Measurements from ENCODE around the gene RGPD5.
"Not testable (repeated sequence)": the region's sequence is repeated elsewhere in the genome, so short reads cannot be mapped to it uniquely, and the experiment has no call there.

Gene RGPD5

DNA sequence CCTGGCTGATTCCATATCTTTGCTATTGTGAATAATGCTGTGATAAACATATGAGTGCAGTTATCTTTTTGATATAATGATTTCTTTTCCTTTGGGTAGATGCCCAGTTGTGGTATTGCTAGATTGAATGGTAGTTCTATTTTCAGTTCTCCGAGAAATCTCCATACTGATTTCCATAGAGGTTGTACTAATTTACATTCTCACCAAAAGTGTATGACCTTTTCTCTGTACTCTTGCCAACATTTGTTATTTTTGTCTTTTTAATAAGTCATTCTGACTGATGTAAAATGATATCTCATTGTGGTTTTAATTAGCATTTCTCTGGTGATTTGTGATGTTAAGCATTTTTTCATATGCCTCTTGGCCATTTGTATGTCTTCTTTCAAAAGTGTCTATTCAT is 88.0 kb downstream of the RGPD5 start:
- not testable (repeated sequence) for DNase-seq; H2BK15ac ChIP-seq (ENCODE audit: low read depth, poor library complexity, severe bottlenecking); H3K27me3 ChIP-seq (ENCODE audit: control insufficient read depth in 1 of 2, insufficient read depth in 1 of 2, low read length in 2 of 2); H2BK5ac ChIP-seq (ENCODE audit: low read depth, low read length, poor library complexity, severe bottlenecking); H3K23ac ChIP-seq (ENCODE audit: low read length in 2 of 2); H3K18ac ChIP-seq (ENCODE audit: low read depth in 1 of 2, low read length in 2 of 2); H3K79me1 ChIP-seq (replicated peaks; ENCODE audit: low read length, poor library complexity, severe bottlenecking); H2AK5ac ChIP-seq (ENCODE audit: low read length, severe bottlenecking); H2BK120ac ChIP-seq (ENCODE audit: low read depth, low read length); H3K36me3 ChIP-seq (ENCODE audit: control insufficient read depth in 1 of 2, insufficient read depth in 2 of 2, low read depth in 1 of 2, low read length in 2 of 2); H3K4me3 ChIP-seq (ENCODE audit: insufficient read depth in 1 of 2, low read depth in 1 of 2, low read length in 2 of 2); H2BK12ac ChIP-seq (ENCODE audit: low read length in 2 of 2); H3K27ac ChIP-seq (ENCODE audit: low read length, poor library complexity, severe bottlenecking); H3K4me2 ChIP-seq (ENCODE audit: low read length, poor library complexity, severe bottlenecking); H3K14ac ChIP-seq (ENCODE audit: low read length in 2 of 2); H3K9me3 ChIP-seq (ENCODE audit: control insufficient read depth, low read length); H2AFZ ChIP-seq (ENCODE audit: low read depth, low read length); H4K91ac ChIP-seq (ENCODE audit: low read length); H3K4ac ChIP-seq (ENCODE audit: low read depth in 1 of 2, low read length in 2 of 2); H3K9ac ChIP-seq (ENCODE audit: low read length); H4K8ac ChIP-seq (ENCODE audit: low read length); H3K4me1 ChIP-seq (ENCODE audit: control insufficient read depth, insufficient read depth, low read depth, low read length)
- WGBS: no CpG with 5 or more reads among the region's 1 CpG

DNA sequence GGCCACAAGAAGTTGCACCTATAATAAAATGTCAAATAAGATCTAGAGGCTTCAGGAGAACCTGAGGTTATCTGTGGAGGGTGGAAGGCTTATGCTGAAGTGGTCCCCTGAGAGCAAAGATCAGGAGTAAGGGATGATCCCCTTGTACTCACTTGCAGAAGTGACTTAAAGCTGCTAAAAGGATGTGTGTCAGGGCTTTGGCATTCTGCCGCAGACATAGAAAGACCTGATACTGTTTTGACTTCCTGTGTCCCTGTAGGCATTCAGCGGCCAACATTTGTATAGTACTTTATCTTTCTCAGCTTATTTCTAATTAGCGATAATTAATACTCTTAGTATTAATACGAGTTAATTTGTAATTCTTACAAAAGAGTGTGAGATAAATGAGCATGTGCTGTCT is 94.3 kb downstream of the RGPD5 start:
- not testable (repeated sequence) for H3K9me3 ChIP-seq (ENCODE audit: control insufficient read depth, low read length)

DNA sequence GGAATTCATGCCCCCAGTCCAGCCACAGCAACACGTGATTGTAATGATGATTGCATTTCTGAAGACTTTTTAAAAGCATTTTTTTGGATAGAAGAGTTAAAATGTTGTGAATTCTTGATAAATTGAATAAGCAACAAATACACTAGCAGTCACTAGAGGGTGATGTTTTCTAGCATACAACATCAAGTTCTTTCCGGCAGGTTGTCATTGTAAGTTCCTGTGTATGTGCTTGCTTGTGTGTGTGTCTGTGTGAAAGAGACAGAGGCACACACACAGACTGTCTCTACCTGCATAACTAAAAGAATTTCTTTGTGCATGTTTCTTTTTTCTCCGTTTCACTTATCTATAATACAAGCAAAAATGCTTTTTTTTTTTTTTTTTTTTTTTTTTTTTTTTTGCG is 95.8 kb downstream of the RGPD5 start:
- H4K91ac ChIP-seq (ENCODE audit: low read length); H3K18ac ChIP-seq (ENCODE audit: low read depth in 1 of 2, low read length in 2 of 2); H3K36me3 ChIP-seq (ENCODE audit: control insufficient read depth in 1 of 2, insufficient read depth in 2 of 2, low read depth in 1 of 2, low read length in 2 of 2); DNase-seq; H3K27me3 ChIP-seq (ENCODE audit: control insufficient read depth in 1 of 2, insufficient read depth in 1 of 2, low read length in 2 of 2); H3K14ac ChIP-seq (ENCODE audit: low read length in 2 of 2); H3K79me1 ChIP-seq (replicated peaks; ENCODE audit: low read length, poor library complexity, severe bottlenecking); H2BK120ac ChIP-seq (ENCODE audit: low read depth, low read length); H4K8ac ChIP-seq (ENCODE audit: low read length); H3K9ac ChIP-seq (ENCODE audit: low read length); H2AFZ ChIP-seq (ENCODE audit: low read depth, low read length); H2BK5ac ChIP-seq (ENCODE audit: low read depth, low read length, poor library complexity, severe bottlenecking); H3K4me2 ChIP-seq (ENCODE audit: low read length, poor library complexity, severe bottlenecking); H2BK12ac ChIP-seq (ENCODE audit: low read length in 2 of 2); H3K4ac ChIP-seq (ENCODE audit: low read depth in 1 of 2, low read length in 2 of 2); H3K27ac ChIP-seq (ENCODE audit: low read length, poor library complexity, severe bottlenecking); H3K23ac ChIP-seq (ENCODE audit: low read length in 2 of 2); H3K4me1 ChIP-seq (ENCODE audit: control insufficient read depth, insufficient read depth, low read depth, low read length); H3K9me3 ChIP-seq (ENCODE audit: control insufficient read depth, low read length); H3K4me3 ChIP-seq (ENCODE audit: insufficient read depth in 1 of 2, low read depth in 1 of 2, low read length in 2 of 2); H2BK15ac ChIP-seq (ENCODE audit: low read depth, poor library complexity, severe bottlenecking); H2AK5ac ChIP-seq (ENCODE audit: low read length, severe bottlenecking): not testable (repeated sequence)
- WGBS: no CpG with 5 or more reads among the region's 4 CpGs

More for the DNA sequence above, 94.3 kb downstream of the RGPD5 start:
- not testable (repeated sequence) for H2AK5ac ChIP-seq (ENCODE audit: low read length, severe bottlenecking); H3K4ac ChIP-seq (ENCODE audit: low read depth in 1 of 2, low read length in 2 of 2); H2BK15ac ChIP-seq (ENCODE audit: low read depth, poor library complexity, severe bottlenecking); H4K8ac ChIP-seq (ENCODE audit: low read length); H4K91ac ChIP-seq (ENCODE audit: low read length); H2BK12ac ChIP-seq (ENCODE audit: low read length in 2 of 2); H3K4me3 ChIP-seq (ENCODE audit: insufficient read depth in 1 of 2, low read depth in 1 of 2, low read length in 2 of 2); H3K18ac ChIP-seq (ENCODE audit: low read depth in 1 of 2, low read length in 2 of 2); H3K23ac ChIP-seq (ENCODE audit: low read length in 2 of 2); H3K14ac ChIP-seq (ENCODE audit: low read length in 2 of 2); DNase-seq; H2AFZ ChIP-seq (ENCODE audit: low read depth, low read length); H2BK120ac ChIP-seq (ENCODE audit: low read depth, low read length); H3K27me3 ChIP-seq (ENCODE audit: control insufficient read depth in 1 of 2, insufficient read depth in 1 of 2, low read length in 2 of 2); H3K79me1 ChIP-seq (replicated peaks; ENCODE audit: low read length, poor library complexity, severe bottlenecking); H3K27ac ChIP-seq (ENCODE audit: low read length, poor library complexity, severe bottlenecking); H2BK5ac ChIP-seq (ENCODE audit: low read depth, low read length, poor library complexity, severe bottlenecking); H3K36me3 ChIP-seq (ENCODE audit: control insufficient read depth in 1 of 2, insufficient read depth in 2 of 2, low read depth in 1 of 2, low read length in 2 of 2); H3K9ac ChIP-seq (ENCODE audit: low read length); H3K4me2 ChIP-seq (ENCODE audit: low read length, poor library complexity, severe bottlenecking); H3K4me1 ChIP-seq (ENCODE audit: control insufficient read depth, insufficient read depth, low read depth, low read length)
- no CpG with 5 or more reads among the region's 4 CpGs for WGBS

DNA sequence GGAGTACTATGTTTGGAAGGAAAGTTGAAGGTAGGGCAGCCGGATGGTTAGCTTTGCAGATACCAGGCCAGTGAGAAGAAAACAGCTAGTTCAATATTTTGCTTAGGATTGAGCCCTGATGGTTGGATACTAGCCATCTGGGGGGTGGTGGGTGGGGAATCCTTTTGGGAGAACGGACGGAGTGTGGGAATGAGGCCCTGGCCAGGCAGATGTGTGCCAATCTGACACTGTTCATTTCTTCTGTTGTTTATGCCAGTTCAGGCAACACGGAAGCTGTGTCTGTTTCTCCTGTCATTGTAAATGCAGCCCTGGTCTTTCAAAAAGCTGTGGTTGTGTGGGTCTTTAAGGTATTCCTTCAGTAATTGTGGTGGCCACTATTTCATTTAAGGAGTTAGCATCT is 96.9 kb downstream of the RGPD5 start:
- H3K9ac ChIP-seq (ENCODE audit: low read length); H3K27ac ChIP-seq (ENCODE audit: low read length, poor library complexity, severe bottlenecking); H2BK5ac ChIP-seq (ENCODE audit: low read depth, low read length, poor library complexity, severe bottlenecking); H3K23ac ChIP-seq (ENCODE audit: low read length in 2 of 2); H3K4me3 ChIP-seq (ENCODE audit: insufficient read depth in 1 of 2, low read depth in 1 of 2, low read length in 2 of 2); H2BK12ac ChIP-seq (ENCODE audit: low read length in 2 of 2); H3K4ac ChIP-seq (ENCODE audit: low read depth in 1 of 2, low read length in 2 of 2); H3K79me1 ChIP-seq (replicated peaks; ENCODE audit: low read length, poor library complexity, severe bottlenecking); H3K18ac ChIP-seq (ENCODE audit: low read depth in 1 of 2, low read length in 2 of 2); H3K14ac ChIP-seq (ENCODE audit: low read length in 2 of 2); H2BK120ac ChIP-seq (ENCODE audit: low read depth, low read length); H2AFZ ChIP-seq (ENCODE audit: low read depth, low read length); H4K91ac ChIP-seq (ENCODE audit: low read length); H3K4me1 ChIP-seq (ENCODE audit: control insufficient read depth, insufficient read depth, low read depth, low read length); H3K27me3 ChIP-seq (ENCODE audit: control insufficient read depth in 1 of 2, insufficient read depth in 1 of 2, low read length in 2 of 2); H4K8ac ChIP-seq (ENCODE audit: low read length); H3K4me2 ChIP-seq (ENCODE audit: low read length, poor library complexity, severe bottlenecking); H3K9me3 ChIP-seq (ENCODE audit: control insufficient read depth, low read length); DNase-seq; H2AK5ac ChIP-seq (ENCODE audit: low read length, severe bottlenecking); H2BK15ac ChIP-seq (ENCODE audit: low read depth, poor library complexity, severe bottlenecking); H3K36me3 ChIP-seq (ENCODE audit: control insufficient read depth in 1 of 2, insufficient read depth in 2 of 2, low read depth in 1 of 2, low read length in 2 of 2): not testable (repeated sequence)
- WGBS: no CpG with 5 or more reads among the region's 4 CpGs

Data from mesenchymal stem cell (in vitro differentiated cells and primary cell).